ENCODE results near the gene JARID2. TPM values are rescaled to one million over a fixed set of nuclear protein-coding genes. Genes with fewer than 3 reads are reported as not detected.

The JARID2 gene
- total RNA-seq: 10 to 100 TPM; 15.4 to 21.1 TPM
- polyA plus RNA-seq (ENCODE audit: insufficient read length in 2 of 2): 10 to 100 TPM; 25.1 to 25.5 TPM
- long read RNA-seq, donor 1, full-length matches to known transcripts: 1 of 57 reads
- long read RNA-seq, donor 1, partial matches to known transcripts: 10 of 57 reads
- long read RNA-seq, donor 1, other reads (novel, unspliced or antisense): 46 of 57 reads
- long read RNA-seq, donor 2: 0 reads
- long read RNA-seq, donor 3: 0 reads
- long read RNA-seq, donor 4, full-length matches to known transcripts: 1 of 1 reads
- long read RNA-seq, donor 4, partial matches to known transcripts: 0 of 1 reads
- long read RNA-seq, donor 4, other reads (novel, unspliced or antisense): 0 of 1 reads

DNA sequence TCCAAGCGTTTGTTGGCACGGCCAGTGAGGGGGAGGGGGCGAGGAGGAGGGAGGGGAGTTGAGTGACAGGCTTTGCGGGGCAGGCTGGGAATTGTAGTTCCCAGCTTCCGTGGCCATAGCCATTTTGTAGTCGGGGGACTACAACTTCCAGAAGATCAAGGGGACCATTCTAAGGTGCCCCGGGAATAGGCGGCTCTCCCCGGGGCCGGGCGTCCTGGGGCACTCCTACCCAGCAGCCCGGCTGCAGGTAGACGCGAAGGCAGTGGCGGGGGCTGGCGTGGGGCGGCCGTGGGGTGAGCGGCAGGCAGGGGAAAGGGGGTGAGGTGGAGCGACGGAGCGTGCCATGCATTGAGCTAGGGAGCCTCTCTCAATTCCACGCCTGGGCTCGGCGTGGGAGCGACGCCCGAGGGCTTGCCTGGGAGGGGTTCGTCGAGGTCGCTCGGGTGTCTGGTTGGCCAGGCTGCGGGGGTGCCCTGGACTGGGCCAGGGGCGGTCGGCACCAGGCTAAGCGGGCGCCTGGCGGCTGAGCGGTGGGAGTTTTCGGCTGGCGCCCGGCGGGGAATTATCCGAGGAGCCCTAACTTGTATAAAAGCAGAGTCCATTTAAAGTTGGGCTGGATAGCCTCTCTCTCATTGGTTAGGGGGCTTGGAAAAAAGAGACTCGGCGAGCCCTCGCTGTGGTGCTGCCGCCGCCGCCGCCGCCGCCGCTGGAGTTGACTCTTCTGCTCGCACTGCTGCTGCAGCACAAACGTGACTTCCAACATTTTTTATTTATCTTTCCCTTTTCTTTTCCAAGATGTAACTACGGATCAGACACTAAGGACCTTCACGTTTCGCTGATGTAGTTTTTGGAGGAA lies at the start of gene JARID2:
TSS of gene JARID2 (plus strand) at position 709 of the 856 bp plus-strand sequence. CDS start 471 bp downstream, outside the sequence.
- no peaks in the 10 kb centered on the region for H3K9me3 ChIP-seq (ENCODE audit: control insufficient read depth, insufficient read depth, low read length)
- no peaks in the 10 kb centered on the region for H3K36me3 ChIP-seq (ENCODE audit: control insufficient read depth, insufficient read depth, low read length)
- H3K4me3 ChIP-seq (ENCODE audit: low read depth, low read length): peak within 1 kb of the TSS; percentile 90
- peaks cover 2% of the 10 kb centered on the region for H3K27me3 ChIP-seq (ENCODE audit: control insufficient read depth, insufficient read depth, low read length)
- WGBS (ENCODE audit: insufficient coverage): under 1% methylated on average over 56 of the region's 59 CpGs
- peak; percentile 97 to 100 (median 98) for DNase-seq (ENCODE audit: low read depth in 4 of 6, low spot score in 6 of 6)
- H3K27ac ChIP-seq (ENCODE audit: low read depth, low read length): peak within 1 kb of the TSS; percentile 93
- H3K4me1 ChIP-seq (ENCODE audit: control insufficient read depth, insufficient read depth, low read length): peaks cover 7% of the 10 kb centered on the region

DNA sequence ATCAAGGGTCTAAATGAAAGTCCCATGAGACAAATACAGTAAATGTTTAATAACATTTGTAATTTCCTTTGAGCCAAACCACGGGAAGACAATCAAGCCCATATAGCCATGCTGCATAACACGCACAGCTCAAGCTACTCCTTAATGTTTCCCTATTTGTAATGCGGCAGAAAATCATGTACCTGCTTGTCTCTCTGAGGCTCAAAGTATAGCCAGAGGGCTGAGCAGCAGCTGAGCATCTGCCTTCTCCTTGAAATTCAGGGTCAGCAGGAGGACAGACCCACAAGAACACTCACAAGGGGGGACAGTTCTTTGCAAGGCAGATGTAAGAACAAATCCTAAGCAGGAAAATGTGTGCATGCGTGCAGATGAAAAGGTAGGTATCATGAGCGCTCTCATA lies 45.8 kb upstream of the JARID2 start:
- H3K27ac ChIP-seq (ENCODE audit: low read depth, low read length): no peak overlapping the region
- H3K4me3 ChIP-seq (ENCODE audit: low read depth, low read length): no peak overlapping the region
- 76% methylated on average over 2 of the region's 5 CpGs for WGBS (ENCODE audit: insufficient coverage)
- H3K9me3 ChIP-seq (ENCODE audit: control insufficient read depth, insufficient read depth, low read length): no peaks in the 10 kb centered on the region
- no peaks in the 10 kb centered on the region for H3K4me1 ChIP-seq (ENCODE audit: control insufficient read depth, insufficient read depth, low read length)
- no peaks in the 10 kb centered on the region for H3K27me3 ChIP-seq (ENCODE audit: control insufficient read depth, insufficient read depth, low read length)
- peak in 1 of 6 donors; percentile 72 for DNase-seq (ENCODE audit: low read depth in 4 of 6, low spot score in 6 of 6)
- H3K36me3 ChIP-seq (ENCODE audit: control insufficient read depth, insufficient read depth, low read length): no peaks in the 10 kb centered on the region

DNA sequence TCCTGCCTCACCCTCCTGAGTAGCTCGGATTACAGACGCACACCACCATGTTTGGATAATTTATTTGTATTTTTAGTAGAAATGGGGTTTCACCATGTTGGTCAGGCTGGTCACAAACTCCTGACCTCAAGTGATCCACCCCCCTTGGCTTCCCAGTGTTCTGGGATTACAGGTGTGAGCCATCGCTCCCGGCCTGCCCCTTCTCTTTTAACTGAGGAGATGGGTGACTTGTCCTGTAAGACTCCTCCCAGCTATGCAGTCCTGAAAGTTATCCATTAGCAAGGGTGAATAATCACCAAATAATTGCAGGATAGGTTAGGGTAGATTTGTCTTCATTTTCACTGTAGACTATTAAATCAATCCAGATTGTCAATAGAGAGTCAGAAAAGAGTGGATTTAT lies 40.5 kb upstream of the JARID2 start:
- no peaks in the 10 kb centered on the region for H3K27me3 ChIP-seq (ENCODE audit: control insufficient read depth, insufficient read depth, low read length)
- no CpG with 5 or more reads among the region's 4 CpGs for WGBS (ENCODE audit: insufficient coverage)

GRCh38 chr6:15206887-15207286 lies 39.0 kb upstream of the JARID2 start:
- Histone ChIP-seq H3K4me1 (ENCODE audit: control insufficient read depth, insufficient read depth, low read length) (no peaks in the 10 kb centered on the region), H3K36me3 (ENCODE audit: control insufficient read depth, insufficient read depth, low read length) (no peaks in the 10 kb centered on the region), H3K4me3 (ENCODE audit: low read depth, low read length) (no peak overlapping the region), H3K27me3 (ENCODE audit: control insufficient read depth, insufficient read depth, low read length) (no peaks in the 10 kb centered on the region), H3K9me3 (ENCODE audit: control insufficient read depth, insufficient read depth, low read length) (no peaks in the 10 kb centered on the region), H3K27ac (ENCODE audit: low read depth, low read length) (no peak overlapping the region)
- no CpG with 5 or more reads among the region's 2 CpGs for WGBS (ENCODE audit: insufficient coverage)
- DNase-seq (ENCODE audit: low read depth in 4 of 6, low spot score in 6 of 6): no peak

More for the DNA sequence above, 40.5 kb upstream of the JARID2 start:
- H3K27ac ChIP-seq (ENCODE audit: low read depth, low read length): no peak overlapping the region
- H3K4me3 ChIP-seq (ENCODE audit: low read depth, low read length): no peak overlapping the region
- DNase-seq (ENCODE audit: low read depth in 4 of 6, low spot score in 6 of 6): no peak
- H3K4me1 ChIP-seq (ENCODE audit: control insufficient read depth, insufficient read depth, low read length): no peaks in the 10 kb centered on the region
- H3K9me3 ChIP-seq (ENCODE audit: control insufficient read depth, insufficient read depth, low read length): no peaks in the 10 kb centered on the region
- H3K36me3 ChIP-seq (ENCODE audit: control insufficient read depth, insufficient read depth, low read length): no peaks in the 10 kb centered on the region

DNA sequence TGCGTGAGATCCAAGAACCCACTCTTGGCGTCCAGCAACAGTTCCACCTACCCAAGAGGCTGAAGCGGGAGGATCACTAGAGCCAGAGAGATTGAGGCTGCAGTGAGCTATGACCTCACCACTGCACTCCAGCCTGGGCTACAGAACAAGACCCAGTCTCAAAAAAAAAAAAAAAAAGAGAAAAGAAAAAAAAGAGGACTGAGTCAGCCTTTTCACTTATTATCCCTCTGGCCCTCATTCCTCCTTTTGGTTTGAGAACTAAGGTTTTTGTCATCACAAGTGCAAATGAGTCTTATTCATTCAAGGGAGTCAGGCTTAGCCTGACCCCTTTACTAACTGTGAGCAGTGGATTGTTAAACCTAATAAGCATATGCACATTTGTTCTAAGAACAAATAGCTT lies 37.9 kb upstream of the JARID2 start:
- no peaks in the 10 kb centered on the region for H3K36me3 ChIP-seq (ENCODE audit: control insufficient read depth, insufficient read depth, low read length)
- H3K9me3 ChIP-seq (ENCODE audit: control insufficient read depth, insufficient read depth, low read length): no peaks in the 10 kb centered on the region
- no peaks in the 10 kb centered on the region for H3K27me3 ChIP-seq (ENCODE audit: control insufficient read depth, insufficient read depth, low read length)
- H3K4me1 ChIP-seq (ENCODE audit: control insufficient read depth, insufficient read depth, low read length): no peaks in the 10 kb centered on the region
- no peak overlapping the region for H3K4me3 ChIP-seq (ENCODE audit: low read depth, low read length)
- no peak for DNase-seq (ENCODE audit: low read depth in 4 of 6, low spot score in 6 of 6)
- no peak overlapping the region for H3K27ac ChIP-seq (ENCODE audit: low read depth, low read length)
- WGBS (ENCODE audit: insufficient coverage): no CpG with 5 or more reads among the region's 3 CpGs

DNA sequence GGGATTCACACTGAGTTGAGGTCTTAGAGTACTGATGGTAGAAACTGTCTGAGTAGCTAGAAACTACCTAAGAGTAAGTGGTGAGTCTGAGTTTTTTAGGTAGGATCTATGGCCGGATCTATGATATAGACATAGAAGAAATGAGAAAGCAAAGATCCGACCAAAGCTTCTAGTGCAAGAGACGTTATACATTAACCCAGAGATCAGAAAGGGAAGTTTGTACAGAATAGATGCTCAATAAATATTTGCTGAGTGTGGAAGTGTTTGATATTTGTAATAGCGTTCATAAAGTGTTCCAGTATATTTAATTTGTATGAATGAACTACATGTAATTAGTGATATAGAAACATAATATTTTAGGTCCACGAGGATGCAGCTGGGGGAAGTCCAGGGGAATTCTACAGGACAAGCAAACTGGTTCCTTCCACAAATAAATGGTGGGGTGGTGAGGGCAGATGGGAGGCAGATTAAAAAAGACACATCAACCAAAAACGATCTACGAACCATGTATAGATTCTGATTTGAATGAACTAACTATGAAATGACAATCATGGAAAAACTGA lies 31.9 kb upstream of the JARID2 start:
- no peaks in the 10 kb centered on the region for H3K4me1 ChIP-seq (ENCODE audit: control insufficient read depth, insufficient read depth, low read length)
- H3K9me3 ChIP-seq (ENCODE audit: control insufficient read depth, insufficient read depth, low read length): no peaks in the 10 kb centered on the region
- 100% methylated on average over 2 of the region's 7 CpGs for WGBS (ENCODE audit: insufficient coverage)
- no peak overlapping the region for H3K4me3 ChIP-seq (ENCODE audit: low read depth, low read length)
- DNase-seq (ENCODE audit: low read depth in 4 of 6, low spot score in 6 of 6): no peak
- no peak overlapping the region for H3K27ac ChIP-seq (ENCODE audit: low read depth, low read length)
- no peaks in the 10 kb centered on the region for H3K27me3 ChIP-seq (ENCODE audit: control insufficient read depth, insufficient read depth, low read length)
- H3K36me3 ChIP-seq (ENCODE audit: control insufficient read depth, insufficient read depth, low read length): no peaks in the 10 kb centered on the region

- 92% methylated on average over 18 of the region's 18 CpGs for WGBS (ENCODE audit: insufficient coverage)
Measured at GRCh38 chr6:15218401-15218800, 27.5 kb upstream of the JARID2 start.

GRCh38 chr6:15220062-15220461 lies 25.8 kb upstream of the JARID2 start:
- H3K4me3 ChIP-seq (ENCODE audit: low read depth, low read length): no peak overlapping the region
- no peak for DNase-seq (ENCODE audit: low read depth in 4 of 6, low spot score in 6 of 6)
- no peaks in the 10 kb centered on the region for H3K9me3 ChIP-seq (ENCODE audit: control insufficient read depth, insufficient read depth, low read length)
- H3K36me3 ChIP-seq (ENCODE audit: control insufficient read depth, insufficient read depth, low read length): no peaks in the 10 kb centered on the region
- H3K27me3 ChIP-seq (ENCODE audit: control insufficient read depth, insufficient read depth, low read length): no peaks in the 10 kb centered on the region
- no peaks in the 10 kb centered on the region for H3K4me1 ChIP-seq (ENCODE audit: control insufficient read depth, insufficient read depth, low read length)
- no CpG with 5 or more reads among the region's 2 CpGs for WGBS (ENCODE audit: insufficient coverage)
- no peak overlapping the region for H3K27ac ChIP-seq (ENCODE audit: low read depth, low read length)

More at GRCh38 chr6:15218401-15218800, 27.5 kb upstream of the JARID2 start:
- DNase-seq (ENCODE audit: low read depth in 4 of 6, low spot score in 6 of 6): no peak
- no peaks in the 10 kb centered on the region for H3K9me3 ChIP-seq (ENCODE audit: control insufficient read depth, insufficient read depth, low read length)
- H3K36me3 ChIP-seq (ENCODE audit: control insufficient read depth, insufficient read depth, low read length): no peaks in the 10 kb centered on the region
- no peak overlapping the region for H3K27ac ChIP-seq (ENCODE audit: low read depth, low read length)
- H3K4me3 ChIP-seq (ENCODE audit: low read depth, low read length): no peak overlapping the region
- no peaks in the 10 kb centered on the region for H3K27me3 ChIP-seq (ENCODE audit: control insufficient read depth, insufficient read depth, low read length)
- H3K4me1 ChIP-seq (ENCODE audit: control insufficient read depth, insufficient read depth, low read length): no peaks in the 10 kb centered on the region

DNA sequence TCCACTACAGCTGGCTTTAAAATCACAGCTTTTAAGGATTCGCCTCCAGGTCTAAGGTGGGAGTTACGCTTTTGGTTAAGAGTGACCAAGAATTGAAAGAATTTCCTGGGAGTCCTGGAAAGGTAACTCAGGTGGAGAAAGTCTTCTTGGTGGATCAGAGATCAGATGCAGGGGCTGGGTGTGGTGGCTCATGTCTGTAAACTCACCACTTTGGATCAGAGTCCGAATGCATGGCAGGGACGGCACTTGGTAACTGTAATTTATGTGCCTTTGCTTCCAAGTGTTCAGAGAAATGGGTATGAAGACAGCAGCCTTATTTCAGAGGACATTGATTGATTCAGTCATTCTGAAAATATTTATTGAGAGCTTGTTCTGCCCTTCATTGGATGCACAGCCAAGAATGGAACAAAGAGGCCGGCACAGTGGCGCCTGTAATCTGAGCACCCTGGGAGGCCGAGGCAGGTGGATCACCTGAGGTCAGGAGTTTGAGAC lies 18.0 kb upstream of the JARID2 start:
- DNase-seq (ENCODE audit: low read depth in 4 of 6, low spot score in 6 of 6): no peak
- WGBS (ENCODE audit: insufficient coverage): 96% methylated on average over 6 of the region's 7 CpGs
- no peak overlapping the region for H3K27ac ChIP-seq (ENCODE audit: low read depth, low read length)
- H3K36me3 ChIP-seq (ENCODE audit: control insufficient read depth, insufficient read depth, low read length): no peaks in the 10 kb centered on the region
- H3K27me3 ChIP-seq (ENCODE audit: control insufficient read depth, insufficient read depth, low read length): no peaks in the 10 kb centered on the region
- H3K4me3 ChIP-seq (ENCODE audit: low read depth, low read length): no peak overlapping the region
- H3K4me1 ChIP-seq (ENCODE audit: control insufficient read depth, insufficient read depth, low read length): no peaks in the 10 kb centered on the region
- H3K9me3 ChIP-seq (ENCODE audit: control insufficient read depth, insufficient read depth, low read length): no peaks in the 10 kb centered on the region
